Panc1 (cell line): ENCODE data around the gene TMOD3. TPM values are rescaled to one million over a fixed set of nuclear protein-coding genes. Genes with fewer than 3 reads are reported as not detected.

Experiments
- ATAC-seq: fragments of 200-7000 bp; cut with Tn5 transposase; 2 replicates; pipeline ENCODE4 v1.9.1; 2020; ENCODE audit warnings: mild to moderate bottlenecking, moderate library complexity
- BruUV-seq: library from RNA; stranded (reverse); fragments of 400-500 nt; replicated peaks from 2 replicates; lab custom pipeline; 2021; lab: Mats Ljungman, UMichigan
- CTCF ChIA-PET: fragments of 300-600 bp; sonication (Branson Sonifier 250); formaldehyde crosslinking; loops from one replicate; lab custom pipeline; 2022; ENCODE audit warnings: antibody characterized with exemption; lab: Charles Lee
- POLR2A ChIA-PET: fragments of 300-600 bp; sonication (Branson Sonifier 250); formaldehyde crosslinking; loops from one replicate; lab custom pipeline; 2022; ENCODE audit warnings: antibody characterized with exemption; lab: Charles Lee
- DNase-seq: peaks from one replicate; pipeline ENCODE4 v3.0.0-alpha.2; 2010; ENCODE audit warnings: low read depth, low spot score
- H3K27ac ChIP-seq: 2 replicates; pipeline ENCODE4 v1.5.1; 2011; ENCODE audit warnings: mild to moderate bottlenecking, low read length, inconsistent platforms
- H3K27me3 ChIP-seq: fragments of 200-500 bp; sonication (Bioruptor generic); 2 replicates; pipeline ENCODE4 v1.6.0; 2014; ENCODE audit warnings: low read length, inconsistent platforms; ENCODE audit not compliant: control insufficient read depth, insufficient read depth
- H3K36me3 ChIP-seq: fragments of 200-500 bp; sonication (Bioruptor generic); 2 replicates; pipeline ENCODE4 v1.5.1; 2014; ENCODE audit warnings: inconsistent platforms, mild to moderate bottlenecking, low read length, moderate library complexity; ENCODE audit not compliant: control insufficient read depth, insufficient read depth
- H3K4me1 ChIP-seq: 2 replicates; pipeline ENCODE4 v1.5.1; 2011; ENCODE audit warnings: inconsistent platforms, mild to moderate bottlenecking, low read length, moderate library complexity; ENCODE audit not compliant: control insufficient read depth, insufficient read depth
- H3K4me3 ChIP-seq, 2 experiments: 2 replicates each; pipeline ENCODE4 v1.5.1; 2011 to 2012; ENCODE audit warnings: low read depth in 2 of 2, low read length in 2 of 2, mild to moderate bottlenecking in 2 of 2, inconsistent platforms in 1 of 2, moderate library complexity in 1 of 2
- H3K9me3 ChIP-seq: fragments of 200-500 bp; sonication (Bioruptor generic); 2 replicates; pipeline ENCODE4 v1.5.1; 2014; ENCODE audit warnings: low read depth, mild to moderate bottlenecking, inconsistent platforms, low read length, moderate library complexity; ENCODE audit not compliant: control insufficient read depth, insufficient read depth
- POLR2AphosphoS5 ChIP-seq: IDR thresholded peaks from 2 replicates; pipeline ENCODE4 v1.6.1; 2012; ENCODE audit warnings: mild to moderate bottlenecking, low read depth, low read length, moderate library complexity
- SIN3A ChIP-seq: IDR thresholded peaks from 2 replicates; pipeline ENCODE4 v1.6.1; 2012; ENCODE audit warnings: low read depth, mild to moderate bottlenecking, low read length, moderate library complexity, borderline replicate concordance; ENCODE audit not compliant: insufficient read depth
- TCF7L2 ChIP-seq: IDR thresholded peaks from 2 replicates; pipeline ENCODE4 v1.6.1; 2011; ENCODE audit warnings: mild to moderate bottlenecking, low read depth, low read length, inconsistent platforms
- in situ Hi-C: cut with HindIII; loops from 2 replicates; pipeline ENCODE4 v1.10.0; 2016; ENCODE audit warnings: low sequenced_read_pairs, low pct_unique_long_range_greater_than_20kb
- intact Hi-C: fragments of 100-400 bp; cut with micrococcal nuclease; formaldehyde crosslinking; loops from one replicate; pipeline ENCODE4 v1.10.0; 2022; ENCODE audit not compliant: unreplicated experiment
- total RNA-seq: library from RNA; stranded (reverse); gene quantifications from one replicate; pipeline ENCODE4 v1.2.1, GENCODE V29; 2021; ENCODE audit not compliant: unreplicated experiment
- TF ChIP-seq, protein P1 (sequence below): fragments of 450-650 bp; IDR thresholded peaks from 2 replicates; pipeline ENCODE4 v1.5.1; 2017; ENCODE audit warnings: mild to moderate bottlenecking
- TF ChIP-seq, protein P2 (sequence below), 2 experiments: IDR thresholded peaks; 2 replicates each; pipeline ENCODE4 v1.6.1; 2011 to 2012; ENCODE audit warnings: low read depth in 2 of 2, control low read depth in 1 of 2, low read length in 1 of 2, mild to moderate bottlenecking in 1 of 2, moderate library complexity in 1 of 2; ENCODE audit not compliant: insufficient read depth in 1 of 2

TMOD3 gene
- total RNA-seq, 1 experiment from 2014 or later: 53.4 TPM

DNA sequence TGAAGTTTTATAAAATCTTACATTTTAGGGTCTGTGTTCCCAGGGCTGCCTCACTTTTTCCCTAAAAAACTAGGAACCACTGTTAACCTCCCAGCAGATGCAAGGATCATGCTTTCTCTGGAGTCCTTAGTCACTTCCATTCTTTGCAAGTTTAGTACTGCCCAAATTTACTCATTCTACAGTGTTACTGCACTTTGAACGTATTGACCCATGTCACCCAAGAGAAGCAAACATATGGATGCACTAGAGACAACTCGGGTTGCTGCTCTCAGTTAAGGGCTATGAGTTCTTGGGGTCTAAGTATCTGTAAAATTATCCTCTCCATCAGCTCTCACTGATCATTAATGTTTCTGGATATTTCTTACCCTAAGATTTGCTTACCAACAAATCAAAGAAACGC is 83.1 kb downstream of the TMOD3 start:
- BruUV-seq: no TSS peak
- intact Hi-C loops: no loop called here

DNA sequence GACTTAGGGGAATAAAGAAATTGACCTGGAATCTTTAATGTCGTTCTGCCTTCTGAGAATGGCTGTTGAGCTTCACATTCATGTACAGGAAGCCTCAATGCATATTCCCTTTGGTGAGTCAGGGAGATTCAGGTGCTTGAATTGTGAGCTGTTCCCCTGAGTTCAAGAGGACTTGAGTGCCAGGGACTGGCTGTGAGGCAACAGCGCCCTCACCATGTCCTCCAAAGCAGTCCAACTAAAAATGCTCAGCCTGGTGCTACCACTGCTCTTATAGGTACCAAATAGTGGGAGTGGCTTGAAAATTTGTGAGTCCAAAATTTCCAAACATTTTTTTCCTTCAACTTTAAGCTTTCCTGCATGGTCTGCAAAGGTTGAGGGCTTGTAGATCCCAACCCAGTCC is 88.0 kb downstream of the TMOD3 start:
- TF ChIP-seq POLR2AphosphoS5 (no peak), SIN3A (no peak), TCF7L2 (no peak)
- TF ChIP-seq, protein P1, sequence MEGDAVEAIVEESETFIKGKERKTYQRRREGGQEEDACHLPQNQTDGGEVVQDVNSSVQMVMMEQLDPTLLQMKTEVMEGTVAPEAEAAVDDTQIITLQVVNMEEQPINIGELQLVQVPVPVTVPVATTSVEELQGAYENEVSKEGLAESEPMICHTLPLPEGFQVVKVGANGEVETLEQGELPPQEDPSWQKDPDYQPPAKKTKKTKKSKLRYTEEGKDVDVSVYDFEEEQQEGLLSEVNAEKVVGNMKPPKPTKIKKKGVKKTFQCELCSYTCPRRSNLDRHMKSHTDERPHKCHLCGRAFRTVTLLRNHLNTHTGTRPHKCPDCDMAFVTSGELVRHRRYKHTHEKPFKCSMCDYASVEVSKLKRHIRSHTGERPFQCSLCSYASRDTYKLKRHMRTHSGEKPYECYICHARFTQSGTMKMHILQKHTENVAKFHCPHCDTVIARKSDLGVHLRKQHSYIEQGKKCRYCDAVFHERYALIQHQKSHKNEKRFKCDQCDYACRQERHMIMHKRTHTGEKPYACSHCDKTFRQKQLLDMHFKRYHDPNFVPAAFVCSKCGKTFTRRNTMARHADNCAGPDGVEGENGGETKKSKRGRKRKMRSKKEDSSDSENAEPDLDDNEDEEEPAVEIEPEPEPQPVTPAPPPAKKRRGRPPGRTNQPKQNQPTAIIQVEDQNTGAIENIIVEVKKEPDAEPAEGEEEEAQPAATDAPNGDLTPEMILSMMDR: peak; percentile 76
- in situ Hi-C loops (no loop called here), intact Hi-C loops (no loop called here)
- no TSS peak for BruUV-seq
- H3K4me3 ChIP-seq: no peak overlapping the region
- ChIA-PET CTCF (interaction anchor here (0.6 to 0.7 kb wide), 2 partner anchors 35 to 44 kb away, joined by 3 read pairs; no protein-coding TSS in a partner anchor), POLR2A (no interaction called here)
- no peak overlapping the region for H3K27ac ChIP-seq
- no peaks in the 10 kb centered on the region for H3K4me1 ChIP-seq
- no peaks in the 10 kb centered on the region for H3K9me3 ChIP-seq
- no peak for DNase-seq
- H3K36me3 ChIP-seq: no peaks in the 10 kb centered on the region; the same call in 1 of the 2 replicates
- peak; percentile 91 for ATAC-seq
- H3K27me3 ChIP-seq: no peaks in the 10 kb centered on the region

More for the DNA sequence above, 83.1 kb downstream of the TMOD3 start:
- ChIA-PET CTCF (no interaction called here), POLR2A (no interaction called here)
- in situ Hi-C loops: no loop called here
- ATAC-seq: no peak
- Histone ChIP-seq H3K36me3 (peaks cover 4% of the 10 kb centered on the region; the same call in 1 of the 2 replicates), H3K4me3 (no peak overlapping the region), H3K9me3 (no peaks in the 10 kb centered on the region), H3K27me3 (no peaks in the 10 kb centered on the region), H3K4me1 (peaks cover 8% of the 10 kb centered on the region; the same call in 1 of the 2 replicates), H3K27ac (no peak overlapping the region)
- DNase-seq: no peak
- no peak for TF ChIP-seq POLR2AphosphoS5
- TF ChIP-seq TCF7L2: no peak
- TF ChIP-seq, protein P1: no peak
- TF ChIP-seq, protein P2, sequence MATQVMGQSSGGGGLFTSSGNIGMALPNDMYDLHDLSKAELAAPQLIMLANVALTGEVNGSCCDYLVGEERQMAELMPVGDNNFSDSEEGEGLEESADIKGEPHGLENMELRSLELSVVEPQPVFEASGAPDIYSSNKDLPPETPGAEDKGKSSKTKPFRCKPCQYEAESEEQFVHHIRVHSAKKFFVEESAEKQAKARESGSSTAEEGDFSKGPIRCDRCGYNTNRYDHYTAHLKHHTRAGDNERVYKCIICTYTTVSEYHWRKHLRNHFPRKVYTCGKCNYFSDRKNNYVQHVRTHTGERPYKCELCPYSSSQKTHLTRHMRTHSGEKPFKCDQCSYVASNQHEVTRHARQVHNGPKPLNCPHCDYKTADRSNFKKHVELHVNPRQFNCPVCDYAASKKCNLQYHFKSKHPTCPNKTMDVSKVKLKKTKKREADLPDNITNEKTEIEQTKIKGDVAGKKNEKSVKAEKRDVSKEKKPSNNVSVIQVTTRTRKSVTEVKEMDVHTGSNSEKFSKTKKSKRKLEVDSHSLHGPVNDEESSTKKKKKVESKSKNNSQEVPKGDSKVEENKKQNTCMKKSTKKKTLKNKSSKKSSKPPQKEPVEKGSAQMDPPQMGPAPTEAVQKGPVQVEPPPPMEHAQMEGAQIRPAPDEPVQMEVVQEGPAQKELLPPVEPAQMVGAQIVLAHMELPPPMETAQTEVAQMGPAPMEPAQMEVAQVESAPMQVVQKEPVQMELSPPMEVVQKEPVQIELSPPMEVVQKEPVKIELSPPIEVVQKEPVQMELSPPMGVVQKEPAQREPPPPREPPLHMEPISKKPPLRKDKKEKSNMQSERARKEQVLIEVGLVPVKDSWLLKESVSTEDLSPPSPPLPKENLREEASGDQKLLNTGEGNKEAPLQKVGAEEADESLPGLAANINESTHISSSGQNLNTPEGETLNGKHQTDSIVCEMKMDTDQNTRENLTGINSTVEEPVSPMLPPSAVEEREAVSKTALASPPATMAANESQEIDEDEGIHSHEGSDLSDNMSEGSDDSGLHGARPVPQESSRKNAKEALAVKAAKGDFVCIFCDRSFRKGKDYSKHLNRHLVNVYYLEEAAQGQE (IDR thresholded peaks at IDR 0.05; ENCODE audit: insufficient read depth in 1 of 2, low read depth in 2 of 2, low read length in 1 of 2): no peak
- TF ChIP-seq SIN3A: no peak
